Activated CD8-positive, alpha-beta T cell treated with anti-CD3 and anti-CD28 coated beads for 36 hours (primary cell): Measurements from ENCODE around the gene SGCE. TPM values are rescaled to one million over a fixed set of nuclear protein-coding genes. Genes with fewer than 3 reads are reported as not detected.
A peak's percentile ranks its signal among the peaks of the same experiment; 100 is the strongest.

ENCODE experiments used
- ATAC-seq: fragments of 200-7000 bp; cut with Tn5 transposase; one replicate; pipeline ENCODE4 v1.10.0; 2021; ENCODE audit warnings: mild to moderate bottlenecking, moderate library complexity
- CTCF ChIA-PET: fragments of 350-600 bp; sonication (Branson Sonifier 250); formaldehyde crosslinking; loops from one replicate; lab custom pipeline; 2021; ENCODE audit warnings: antibody characterized with exemption; lab: Charles Lee
- POLR2A ChIA-PET: fragments of 350-600 bp; sonication (Branson Sonifier 250); formaldehyde crosslinking; loops from one replicate; lab custom pipeline; 2021; ENCODE audit warnings: antibody characterized with exemption; lab: Charles Lee
- DNase-seq: peaks from one replicate; pipeline ENCODE4 v3.0.0-alpha.2; 2020
- H3K27ac Mint-ChIP-seq: one replicate; pipeline ENCODE4 v1.8.0; 2021; ENCODE audit warnings: mild to moderate bottlenecking, mixed read lengths
- H3K27me3 Mint-ChIP-seq: one replicate; pipeline ENCODE4 v1.8.0; 2021; ENCODE audit warnings: mixed read lengths
- H3K36me3 Mint-ChIP-seq: one replicate; pipeline ENCODE4 v1.8.0; 2021; ENCODE audit warnings: low read depth, mixed read lengths
- H3K4me1 Mint-ChIP-seq: one replicate; pipeline ENCODE4 v1.8.0; 2021; ENCODE audit warnings: low read depth, mixed read lengths
- H3K4me3 Mint-ChIP-seq: one replicate; pipeline ENCODE4 v1.8.0; 2021; ENCODE audit warnings: mild to moderate bottlenecking, moderate library complexity, mixed read lengths
- H3K9me3 Mint-ChIP-seq: one replicate; pipeline ENCODE4 v1.8.0; 2021; ENCODE audit warnings: mixed read lengths
- intact Hi-C: fragments of 100-400 bp; cut with micrococcal nuclease; formaldehyde crosslinking; loops from one replicate; pipeline ENCODE4 v1.10.0; 2022
- total RNA-seq, 2 experiments: library from RNA; stranded (reverse); gene quantifications; one replicate each; pipeline ENCODE4 v1.2.3, GENCODE V29; 2021
- TF ChIP-seq, protein P1 (sequence below): fragments of 200-600 bp; IDR thresholded peaks from one replicate; pipeline ENCODE4 v1.8.0; 2022; ENCODE audit warnings: antibody characterized with exemption, mild to moderate bottlenecking

Gene SGCE
- total RNA-seq, 2 experiments from 2014 or later, result 0.56 TPM; not detected in 1

DNA sequence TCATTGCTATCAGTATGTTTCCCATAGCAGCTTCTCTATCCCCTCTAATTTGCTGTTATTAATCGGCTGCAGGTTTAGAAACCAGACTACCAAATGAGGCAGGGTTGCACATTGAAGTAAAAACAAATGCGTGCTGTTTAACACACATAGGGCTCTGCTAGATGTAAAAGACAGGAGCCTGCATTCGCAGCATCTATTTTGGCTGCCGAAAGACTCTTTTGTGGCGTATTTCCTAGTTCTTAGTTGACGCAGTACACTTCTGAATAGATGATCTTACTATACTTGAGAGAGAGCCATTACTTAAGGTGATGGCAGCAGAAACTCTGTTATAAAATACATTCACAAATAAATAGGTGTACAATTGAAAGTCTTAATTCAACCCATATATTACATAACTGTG, 21.4 kb downstream of the SGCE start:
- no peaks in the 10 kb centered on the region for H3K9me3 Mint-ChIP-seq
- ATAC-seq (no peak), DNase-seq (no peak)
- TF ChIP-seq, protein P1, sequence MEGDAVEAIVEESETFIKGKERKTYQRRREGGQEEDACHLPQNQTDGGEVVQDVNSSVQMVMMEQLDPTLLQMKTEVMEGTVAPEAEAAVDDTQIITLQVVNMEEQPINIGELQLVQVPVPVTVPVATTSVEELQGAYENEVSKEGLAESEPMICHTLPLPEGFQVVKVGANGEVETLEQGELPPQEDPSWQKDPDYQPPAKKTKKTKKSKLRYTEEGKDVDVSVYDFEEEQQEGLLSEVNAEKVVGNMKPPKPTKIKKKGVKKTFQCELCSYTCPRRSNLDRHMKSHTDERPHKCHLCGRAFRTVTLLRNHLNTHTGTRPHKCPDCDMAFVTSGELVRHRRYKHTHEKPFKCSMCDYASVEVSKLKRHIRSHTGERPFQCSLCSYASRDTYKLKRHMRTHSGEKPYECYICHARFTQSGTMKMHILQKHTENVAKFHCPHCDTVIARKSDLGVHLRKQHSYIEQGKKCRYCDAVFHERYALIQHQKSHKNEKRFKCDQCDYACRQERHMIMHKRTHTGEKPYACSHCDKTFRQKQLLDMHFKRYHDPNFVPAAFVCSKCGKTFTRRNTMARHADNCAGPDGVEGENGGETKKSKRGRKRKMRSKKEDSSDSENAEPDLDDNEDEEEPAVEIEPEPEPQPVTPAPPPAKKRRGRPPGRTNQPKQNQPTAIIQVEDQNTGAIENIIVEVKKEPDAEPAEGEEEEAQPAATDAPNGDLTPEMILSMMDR, result no peak
- peaks cover 6% of the 10 kb centered on the region for H3K4me1 Mint-ChIP-seq
- H3K27me3 Mint-ChIP-seq, result peaks cover 19% of the 10 kb centered on the region
- CTCF ChIA-PET, result interaction anchor here (0.8 to 1.9 kb wide), 2 partner anchors 8 to 23 kb away, joined by 3 to 4 read pairs; no protein-coding TSS in a partner anchor
- POLR2A ChIA-PET, result no interaction called here
- no peaks in the 10 kb centered on the region for H3K36me3 Mint-ChIP-seq
- intact Hi-C loops, result no loop called here
- H3K4me3 Mint-ChIP-seq, result no peak overlapping the region
- no peak overlapping the region for H3K27ac Mint-ChIP-seq

DNA sequence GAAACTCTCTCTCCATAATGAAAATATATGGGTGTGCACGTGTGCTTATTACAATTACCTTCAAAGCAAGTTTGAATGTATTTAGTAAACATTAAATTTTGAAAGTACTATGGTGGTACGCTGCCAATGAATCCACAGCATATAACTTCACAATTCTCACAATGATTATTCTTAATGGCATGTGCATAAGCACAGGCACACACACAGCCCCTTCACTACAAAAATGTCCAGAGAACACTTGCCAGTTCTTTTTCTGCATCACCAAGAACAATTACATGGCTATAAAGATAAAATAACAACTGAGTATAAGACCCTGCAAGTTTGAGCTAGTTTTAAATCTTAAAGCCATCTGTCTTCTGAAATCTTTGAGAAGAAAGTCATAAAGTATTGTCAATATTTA, 22.2 kb downstream of the SGCE start:
- Mint-ChIP-seq H3K27ac (no peak overlapping the region), H3K4me1 (peaks cover 6% of the 10 kb centered on the region), H3K9me3 (no peaks in the 10 kb centered on the region), H3K27me3 (peaks cover 16% of the 10 kb centered on the region), H3K4me3 (no peak overlapping the region), H3K36me3 (no peaks in the 10 kb centered on the region)
- CTCF ChIA-PET, result interaction anchor here (0.6 to 1.9 kb wide), 3 partner anchors 9 to 108 kb away, joined by 3 to 4 read pairs (median 3); no protein-coding TSS in a partner anchor
- intact Hi-C loops, result no loop called here
- no peak for DNase-seq
- POLR2A ChIA-PET, result interaction anchor here (1.2 kb wide), 1 partner anchor 23 kb away, joined by 3 read pairs; no protein-coding TSS in a partner anchor
- no peak for ATAC-seq
- TF ChIP-seq, protein P1, result no peak

DNA sequence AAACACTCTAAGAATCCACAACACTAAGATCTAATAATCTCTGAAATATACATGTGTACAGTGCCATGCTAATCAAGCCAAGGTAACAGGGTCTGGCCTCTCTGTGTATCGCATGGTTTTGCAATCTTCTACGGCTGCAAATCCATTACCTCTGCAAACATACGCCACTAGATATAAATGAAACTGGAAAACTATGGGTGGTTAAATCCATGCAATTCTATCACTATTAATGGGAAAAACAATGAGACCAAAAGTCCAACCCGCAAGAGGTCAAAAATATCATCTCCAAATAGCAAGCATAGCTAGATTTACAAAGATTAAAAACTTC, 23.0 kb downstream of the SGCE start:
- H3K27me3 Mint-ChIP-seq, result peaks cover 13% of the 10 kb centered on the region
- no peaks in the 10 kb centered on the region for H3K36me3 Mint-ChIP-seq
- intact Hi-C loops, result no loop called here
- DNase-seq, result no peak
- H3K9me3 Mint-ChIP-seq, result no peaks in the 10 kb centered on the region
- ATAC-seq, result no peak
- peaks cover 6% of the 10 kb centered on the region for H3K4me1 Mint-ChIP-seq
- CTCF ChIA-PET, result interaction anchor here (1.9 kb wide), 1 partner anchor 9 kb away, joined by 4 read pairs; no protein-coding TSS in a partner anchor
- TF ChIP-seq, protein P1, result no peak
- H3K4me3 Mint-ChIP-seq, result no peak overlapping the region
- POLR2A ChIA-PET, result interaction anchor here (1.2 kb wide), 1 partner anchor 24 kb away, joined by 3 read pairs; no protein-coding TSS in a partner anchor
- no peak overlapping the region for H3K27ac Mint-ChIP-seq

DNA sequence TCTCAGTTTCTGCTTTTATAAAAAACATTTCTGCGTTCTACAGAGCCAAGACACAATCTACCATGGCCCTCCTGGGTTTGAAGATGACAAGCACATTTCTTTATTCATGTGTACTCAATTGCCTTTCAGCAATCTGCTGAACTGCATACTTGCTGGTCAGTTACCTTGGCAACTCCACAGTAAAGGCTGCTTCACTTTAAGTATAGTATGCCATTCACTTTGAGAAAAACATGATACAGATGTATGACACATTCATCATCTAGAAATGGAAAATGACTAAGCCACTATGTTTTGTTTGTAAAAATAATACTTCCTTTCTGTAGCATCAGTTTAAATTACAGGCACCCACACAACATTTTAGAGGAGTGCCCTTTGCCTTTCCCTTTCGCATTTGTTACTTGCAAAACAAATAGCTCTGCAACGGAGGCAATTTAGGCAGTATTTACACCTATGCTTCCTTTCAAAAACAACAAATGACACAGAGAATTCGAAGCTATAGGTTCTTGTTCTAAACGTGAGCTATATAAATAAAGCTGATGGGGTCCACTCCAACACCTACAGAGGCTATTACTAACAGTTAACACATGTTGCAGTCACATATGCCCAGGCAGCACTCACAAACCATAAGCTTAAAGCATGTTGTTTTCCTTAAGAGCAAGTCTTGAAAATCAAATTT, 23.5 kb downstream of the SGCE start:
- ATAC-seq (peak; percentile 70), DNase-seq (no peak)
- Mint-ChIP-seq H3K27me3 (peaks cover 9% of the 10 kb centered on the region), H3K27ac (no peak overlapping the region), H3K4me3 (no peak overlapping the region), H3K9me3 (no peaks in the 10 kb centered on the region), H3K4me1 (peaks cover 6% of the 10 kb centered on the region), H3K36me3 (no peaks in the 10 kb centered on the region)
- ChIA-PET POLR2A (interaction anchor here (1.2 kb wide), 1 partner anchor 24 kb away, joined by 3 read pairs; no protein-coding TSS in a partner anchor), CTCF (interaction anchor here (1.9 kb wide), 1 partner anchor 10 kb away, joined by 4 read pairs; no protein-coding TSS in a partner anchor)
- intact Hi-C loops, result no loop called here
- TF ChIP-seq, protein P1, result no peak

DNA sequence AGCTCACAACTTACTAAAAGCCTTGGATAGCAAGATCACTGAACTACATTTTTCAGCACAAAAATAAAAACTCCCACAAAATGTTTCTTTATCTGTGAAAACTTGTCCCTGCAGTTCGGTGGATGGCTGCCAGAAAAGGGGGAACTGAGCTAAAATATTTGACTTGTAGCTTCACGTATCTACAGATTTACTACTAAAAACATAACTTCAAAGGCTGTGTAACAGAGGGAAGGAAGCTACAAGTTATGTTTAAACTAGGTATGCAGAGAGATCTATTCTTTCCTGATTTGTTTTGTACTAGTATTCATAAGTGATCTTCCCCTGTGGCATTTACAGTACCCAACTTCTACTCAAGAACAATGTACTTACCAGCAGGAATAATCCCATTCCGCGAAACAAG, 25.1 kb downstream of the SGCE start:
- no peak for ATAC-seq
- Mint-ChIP-seq H3K9me3 (no peaks in the 10 kb centered on the region), H3K4me3 (no peak overlapping the region), H3K4me1 (peaks cover 6% of the 10 kb centered on the region), H3K36me3 (no peaks in the 10 kb centered on the region), H3K27me3 (peaks cover 13% of the 10 kb centered on the region), H3K27ac (no peak overlapping the region)
- TF ChIP-seq, protein P1, result no peak
- POLR2A ChIA-PET, result no interaction called here
- CTCF ChIA-PET, result no interaction called here
- no peak for DNase-seq
- intact Hi-C loops, result no loop called here
